HUES48 (cell line): ENCODE results near the gene BPI.
"Not testable (repeated sequence)": the region's sequence is repeated elsewhere in the genome, so short reads cannot be mapped to it uniquely, and the experiment has no call there.

Experiments used
- H3K27ac ChIP-seq: one replicate; pipeline ENCODE4 v1.7.0; 2013; ENCODE audit warnings: low read depth, low read length, inconsistent platforms
- H3K27me3 ChIP-seq: 2 replicates; pipeline ENCODE4 v1.6.1; 2013; ENCODE audit warnings: mild to moderate bottlenecking, low read length; ENCODE audit not compliant: control insufficient read depth, insufficient read depth
- H3K36me3 ChIP-seq: 2 replicates; pipeline ENCODE4 v1.6.1; 2013; ENCODE audit warnings: low read length; ENCODE audit not compliant: control insufficient read depth, insufficient read depth
- H3K4me1 ChIP-seq: 2 replicates; pipeline ENCODE4 v1.6.1; 2013; ENCODE audit warnings: mild to moderate bottlenecking, low read length; ENCODE audit not compliant: control insufficient read depth, insufficient read depth
- H3K4me3 ChIP-seq: 2 replicates; pipeline ENCODE4 v1.5.1; 2013; ENCODE audit warnings: mild to moderate bottlenecking, low read depth, low read length
- H3K9ac ChIP-seq: 2 replicates; pipeline ENCODE4 v1.6.1; 2013; ENCODE audit warnings: mild to moderate bottlenecking, low read depth, low read length, moderate library complexity
- H3K9me3 ChIP-seq: 2 replicates; pipeline ENCODE4 v1.6.1; 2013; ENCODE audit warnings: low read length; ENCODE audit not compliant: control insufficient read depth, insufficient read depth

BPI gene

DNA sequence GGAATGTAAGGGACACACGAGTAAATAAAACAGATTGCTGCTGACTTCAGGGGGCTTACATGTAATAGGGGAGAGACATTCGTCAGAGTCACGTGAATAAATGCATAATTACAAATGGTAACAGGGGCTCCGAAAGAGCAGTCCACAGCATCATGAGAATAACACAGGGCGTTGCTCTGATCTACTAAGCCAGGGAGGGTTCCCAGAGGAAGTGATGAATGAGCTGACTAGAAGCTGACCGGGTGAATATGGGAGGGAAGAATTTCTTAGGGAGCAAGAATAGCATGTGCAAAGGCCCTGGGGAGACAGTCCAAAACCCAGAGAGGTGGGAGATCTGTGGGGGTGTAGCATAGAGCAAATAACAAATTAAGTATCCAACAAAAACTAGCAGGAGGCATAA lies 2.4 kb downstream of the BPI start:
- Histone ChIP-seq H3K27ac (no peak overlapping the region), H3K4me1 (no peaks in the 10 kb centered on the region), H3K36me3 (no peaks in the 10 kb centered on the region), H3K9ac (no peak overlapping the region), H3K27me3 (no peaks in the 10 kb centered on the region), H3K4me3 (no peak overlapping the region), H3K9me3 (no peaks in the 10 kb centered on the region)

DNA sequence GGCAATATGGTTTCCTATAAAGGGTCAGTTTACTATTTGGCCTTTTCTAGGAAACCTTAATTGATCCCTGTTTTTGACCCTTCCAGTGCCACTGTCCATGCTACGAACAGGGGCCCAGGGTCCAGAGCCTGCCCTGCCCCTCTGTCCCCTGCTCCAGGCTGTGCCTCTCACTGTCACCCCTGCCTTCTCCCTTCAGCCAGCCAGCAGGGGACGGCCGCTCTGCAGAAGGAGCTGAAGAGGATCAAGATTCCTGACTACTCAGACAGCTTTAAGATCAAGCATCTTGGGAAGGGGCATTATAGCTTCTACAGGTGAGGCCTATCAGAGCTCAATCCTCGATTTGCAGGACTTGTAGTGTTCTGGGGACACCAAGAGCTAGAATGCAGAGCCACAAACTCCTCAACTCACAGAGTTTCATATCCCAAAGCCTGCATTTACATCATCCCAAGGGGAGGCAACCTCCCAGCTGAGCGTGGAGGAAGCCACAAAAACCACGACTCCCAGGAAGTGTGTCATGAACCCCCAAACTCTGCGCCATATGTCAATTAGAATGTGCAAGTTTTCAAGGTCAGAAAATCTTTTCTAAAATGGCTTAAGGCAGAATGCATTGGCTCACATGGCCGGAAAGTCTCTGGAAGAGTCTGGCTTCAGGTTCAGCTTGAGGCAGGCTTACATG lies 3.6 kb downstream of the BPI start:
- Histone ChIP-seq H3K4me3 (no peak overlapping the region), H3K27ac (no peak overlapping the region), H3K27me3 (no peaks in the 10 kb centered on the region), H3K36me3 (no peaks in the 10 kb centered on the region), H3K9ac (no peak overlapping the region), H3K4me1 (no peaks in the 10 kb centered on the region), H3K9me3 (no peaks in the 10 kb centered on the region)

DNA sequence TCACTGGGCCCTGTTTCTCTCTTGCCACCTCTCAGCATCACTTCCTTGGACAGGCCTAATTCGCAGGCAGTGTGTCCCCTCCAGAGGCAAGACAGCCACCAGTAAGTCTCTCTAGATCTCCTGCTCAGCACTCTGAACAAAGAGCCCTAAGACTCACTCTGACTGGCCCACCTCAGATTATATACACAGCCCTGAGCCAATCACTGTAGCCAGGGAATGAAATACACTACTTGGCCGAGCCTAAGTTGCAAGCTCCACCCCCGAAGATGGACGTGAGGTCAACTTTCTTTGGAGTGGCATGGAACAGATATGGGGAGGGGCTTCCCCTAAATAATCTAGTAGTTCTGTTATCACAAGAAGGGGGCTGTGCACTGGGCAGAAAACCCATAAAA lies 4.1 kb downstream of the BPI start:
- Histone ChIP-seq H3K4me1 (no peaks in the 10 kb centered on the region), H3K27me3 (no peaks in the 10 kb centered on the region)

DNA sequence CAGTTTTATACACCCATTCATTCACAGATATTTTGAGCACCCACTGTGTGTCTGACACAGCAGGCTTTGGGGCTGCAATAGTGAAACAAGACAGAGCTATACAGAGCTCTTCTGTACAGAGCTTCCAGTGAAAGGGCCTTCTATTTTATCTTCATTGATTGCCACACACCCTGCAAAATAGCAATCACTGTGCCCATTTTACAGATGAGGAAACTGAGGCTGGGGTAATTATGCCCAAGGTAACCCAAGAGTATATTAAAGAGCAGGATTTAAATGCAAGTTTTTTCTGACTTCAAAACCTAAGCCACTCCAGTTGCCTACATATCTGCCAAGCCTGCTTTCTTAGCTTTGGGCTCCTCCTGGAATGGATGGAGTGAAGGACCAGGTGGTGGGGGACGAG lies 4.5 kb downstream of the BPI start:
- Histone ChIP-seq H3K4me1 (no peaks in the 10 kb centered on the region), H3K4me3 (no peak overlapping the region), H3K27me3 (no peaks in the 10 kb centered on the region), H3K27ac (no peak overlapping the region), H3K36me3 (no peaks in the 10 kb centered on the region), H3K9ac (no peak overlapping the region), H3K9me3 (no peaks in the 10 kb centered on the region)

More for the DNA sequence above, 4.1 kb downstream of the BPI start:
- Histone ChIP-seq H3K36me3 (no peaks in the 10 kb centered on the region), H3K9ac (no peak overlapping the region), H3K9me3 (no peaks in the 10 kb centered on the region), H3K4me3 (no peak overlapping the region), H3K27ac (no peak overlapping the region)

DNA sequence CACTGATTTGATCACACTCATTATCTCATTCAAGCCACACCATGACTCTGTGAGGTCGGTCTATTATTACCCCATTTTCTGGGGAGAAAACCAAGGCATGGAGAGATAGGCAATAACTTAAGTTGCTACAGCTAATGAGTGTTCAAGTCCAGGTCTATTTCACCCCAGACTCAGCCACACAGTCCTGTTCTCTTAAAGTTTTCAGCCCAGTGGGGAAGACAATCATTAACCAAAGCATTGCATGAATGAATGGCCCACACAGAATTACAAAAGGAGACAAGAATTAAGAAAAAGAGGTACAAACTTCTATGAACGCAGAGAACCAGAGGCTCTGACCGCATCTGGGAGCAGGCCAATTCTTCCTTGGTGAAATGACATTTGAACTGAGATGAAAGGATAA lies 7.1 kb downstream of the BPI start:
- H3K27me3 ChIP-seq = no peaks in the 10 kb centered on the region
- H3K27ac ChIP-seq = no peak overlapping the region
- H3K4me3 ChIP-seq = no peak overlapping the region
- no peaks in the 10 kb centered on the region for H3K9me3 ChIP-seq
- H3K4me1 ChIP-seq = no peaks in the 10 kb centered on the region
- H3K9ac ChIP-seq = no peak overlapping the region
- H3K36me3 ChIP-seq = no peaks in the 10 kb centered on the region

DNA sequence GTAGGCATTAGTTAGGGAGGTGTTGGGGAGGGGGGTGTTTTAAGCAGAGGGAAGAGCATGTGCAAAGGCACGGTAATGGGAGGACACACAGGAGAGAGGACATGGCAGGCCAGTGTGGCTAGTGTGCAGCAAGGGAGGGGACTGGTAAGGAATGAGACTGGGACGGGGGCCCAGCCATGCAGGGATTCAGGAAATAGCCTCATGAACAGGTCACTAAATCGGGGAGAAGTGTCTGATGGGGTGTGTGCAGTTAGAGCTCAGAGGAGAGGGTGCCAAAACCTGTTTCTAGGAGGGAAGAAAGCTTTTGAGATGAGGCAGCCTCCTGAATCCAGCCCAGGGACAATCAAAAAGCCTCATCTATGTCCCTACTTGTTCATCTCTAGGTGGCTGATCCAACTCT lies 7.5 kb downstream of the BPI start:
- no peaks in the 10 kb centered on the region for H3K9me3 ChIP-seq
- no peaks in the 10 kb centered on the region for H3K36me3 ChIP-seq
- H3K27me3 ChIP-seq = no peaks in the 10 kb centered on the region
- no peak overlapping the region for H3K27ac ChIP-seq
- H3K4me3 ChIP-seq = no peak overlapping the region
- no peak overlapping the region for H3K9ac ChIP-seq
- H3K4me1 ChIP-seq = no peaks in the 10 kb centered on the region

DNA sequence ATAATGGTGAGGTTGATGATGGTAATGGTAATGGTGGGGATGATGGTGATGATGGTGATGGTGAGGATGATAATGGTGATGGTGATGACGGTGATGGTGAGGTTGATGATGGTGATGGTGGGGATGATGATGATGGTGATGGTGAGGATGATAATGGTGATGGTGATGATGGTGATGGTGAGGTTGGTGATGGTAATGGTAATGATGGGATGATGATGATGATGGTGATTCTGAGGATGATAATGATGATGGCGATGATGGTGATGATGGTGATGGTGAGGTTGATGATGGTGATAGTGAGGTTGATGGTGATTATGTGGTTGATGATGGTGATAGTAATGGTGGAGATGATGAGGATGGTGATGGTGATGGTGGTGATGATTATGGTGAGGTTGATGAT lies 9.7 kb downstream of the BPI start:
- H3K4me3 ChIP-seq = no peak overlapping the region
- no peaks in the 10 kb centered on the region for H3K27me3 ChIP-seq
- H3K27ac ChIP-seq = no peak overlapping the region
- no peaks in the 10 kb centered on the region for H3K36me3 ChIP-seq
- no peak overlapping the region for H3K9ac ChIP-seq
- H3K9me3 ChIP-seq = no peaks in the 10 kb centered on the region
- H3K4me1 ChIP-seq = no peaks in the 10 kb centered on the region

DNA sequence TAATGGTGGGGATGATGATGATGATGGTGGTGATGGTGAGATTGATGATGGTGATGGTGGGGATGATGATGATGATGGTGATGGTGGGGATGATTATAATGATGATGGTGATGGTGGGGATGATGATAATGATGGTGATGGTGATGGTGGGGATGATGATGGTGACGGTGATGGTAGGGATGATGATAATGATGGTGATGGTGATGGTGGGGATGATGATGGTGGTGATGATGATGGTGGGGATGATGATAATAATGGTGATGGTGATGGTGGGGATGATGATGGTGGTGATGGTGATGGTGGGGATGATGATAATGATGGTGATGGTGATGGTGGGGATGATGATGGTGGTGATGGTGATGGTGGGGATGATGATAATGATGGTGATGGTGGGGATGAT lies 10.4 kb downstream of the BPI start:
- H3K4me1 ChIP-seq, H3K27ac ChIP-seq, H3K9me3 ChIP-seq: not testable (repeated sequence)

DNA sequence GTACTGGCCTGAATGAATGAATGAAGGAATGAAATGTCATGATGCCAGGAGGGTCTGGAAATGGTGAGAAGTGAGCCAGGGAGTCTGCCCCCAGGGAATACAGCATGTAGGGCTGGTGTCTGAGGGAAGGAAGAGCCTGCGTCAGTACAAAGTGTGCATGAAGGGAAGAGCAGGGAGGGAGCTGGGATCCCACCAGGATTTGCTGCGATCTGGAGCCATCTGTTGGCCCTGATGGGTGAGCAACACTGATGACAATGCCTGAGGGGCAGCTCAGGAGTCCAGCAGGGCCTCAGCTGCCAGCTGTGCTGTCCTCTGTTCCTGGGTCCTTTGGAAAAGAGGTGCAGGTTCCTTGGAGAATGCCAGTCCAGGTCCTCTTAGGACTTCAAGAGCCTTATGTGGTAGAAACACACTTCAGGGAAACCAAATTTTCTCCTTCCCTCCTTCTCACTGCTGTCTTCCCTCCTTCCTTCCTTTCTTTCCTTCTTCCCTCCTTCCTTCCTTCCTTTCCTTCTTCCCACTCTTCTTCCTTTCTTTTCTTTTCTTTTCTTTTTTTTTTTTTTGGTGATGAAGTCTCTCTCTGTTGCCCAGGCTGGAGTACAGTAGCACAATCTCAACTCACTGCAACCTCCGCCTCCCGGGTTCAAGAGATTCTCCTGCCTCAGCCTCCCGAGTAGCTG lies 11.5 kb downstream of the BPI start:
- Histone ChIP-seq H3K4me3 (no peak overlapping the region), H3K36me3 (no peaks in the 10 kb centered on the region), H3K9ac (no peak overlapping the region), H3K27ac (no peak overlapping the region), H3K4me1 (no peaks in the 10 kb centered on the region), H3K9me3 (no peaks in the 10 kb centered on the region), H3K27me3 (no peaks in the 10 kb centered on the region)

More for the DNA sequence above, 10.4 kb downstream of the BPI start:
- not testable (repeated sequence) for H3K36me3 ChIP-seq, H3K4me3 ChIP-seq, H3K9ac ChIP-seq, H3K27me3 ChIP-seq

DNA sequence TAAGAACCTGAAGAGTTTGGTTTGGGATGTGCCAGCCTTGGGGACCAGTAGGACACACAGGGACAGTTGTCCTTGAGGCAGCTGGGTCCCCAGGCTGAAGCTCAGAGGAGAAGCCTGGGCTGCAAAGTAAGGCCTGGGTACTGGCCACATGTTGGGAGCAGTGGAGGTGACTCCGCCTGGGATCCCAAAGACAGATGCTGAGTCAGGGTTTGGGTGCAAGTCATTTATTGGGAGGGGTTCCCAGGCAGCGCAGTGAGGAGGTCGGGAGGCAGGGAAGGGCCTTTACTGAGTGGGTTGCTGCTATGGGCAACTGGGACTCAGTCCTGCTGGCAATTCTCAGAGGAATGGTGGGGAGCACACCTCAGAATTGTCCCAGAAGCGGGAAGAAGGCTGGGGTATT lies 12.4 kb downstream of the BPI start:
- Histone ChIP-seq H3K27ac (no peak overlapping the region), H3K9me3 (no peaks in the 10 kb centered on the region), H3K4me3 (no peak overlapping the region), H3K27me3 (no peaks in the 10 kb centered on the region; the same call in 1 of the 2 replicates), H3K4me1 (no peaks in the 10 kb centered on the region), H3K36me3 (no peaks in the 10 kb centered on the region), H3K9ac (no peak overlapping the region)

DNA sequence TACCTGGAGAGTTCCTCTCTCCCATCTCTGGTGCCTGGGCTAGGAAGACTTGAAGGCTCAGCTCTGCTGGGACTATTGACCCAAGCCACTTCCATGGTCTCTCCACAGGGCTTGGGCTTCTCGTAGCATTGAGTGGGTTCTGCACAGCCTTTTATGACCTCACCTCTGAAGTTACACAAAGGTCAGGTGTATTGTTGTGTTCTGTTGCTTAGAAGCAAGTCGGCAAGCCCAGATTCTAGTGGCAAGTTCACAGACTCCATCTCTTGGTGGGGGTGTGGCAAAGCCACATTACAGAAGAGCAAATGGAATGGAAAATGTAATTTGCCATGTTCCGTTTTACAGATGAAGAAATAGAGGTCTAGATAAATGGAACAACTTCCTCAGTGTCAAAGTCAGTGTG lies 13.5 kb downstream of the BPI start:
- Histone ChIP-seq H3K4me1 (no peaks in the 10 kb centered on the region), H3K27me3 (no peaks in the 10 kb centered on the region; the same call in 1 of the 2 replicates), H3K27ac (no peak overlapping the region), H3K36me3 (no peaks in the 10 kb centered on the region), H3K4me3 (no peak overlapping the region), H3K9ac (no peak overlapping the region), H3K9me3 (no peaks in the 10 kb centered on the region)
